Upper lobe of left lung (tissue), 4 donors: ENCODE measurements around the gene ARHGAP12.

Experiments
- EP300 ChIP-seq, 4 donors: sonication (generic); formaldehyde crosslinking; IDR thresholded peaks; one replicate each; pipeline ENCODE4 v1.5.1; 2017; ENCODE audit warnings: antibody characterized with exemption in 4 of 4, control low read depth in 2 of 4
- POLR2A ChIP-seq, 4 donors: fragments of 450-650 bp; IDR thresholded peaks; one replicate each; pipeline ENCODE4 v1.5.1; 2016 to 2017; ENCODE audit warnings: antibody characterized with exemption in 4 of 4, mild to moderate bottlenecking in 2 of 4
- POLR2AphosphoS5 ChIP-seq, 2 donors: sonication (generic); formaldehyde crosslinking; IDR thresholded peaks; one replicate each; pipeline ENCODE4 v1.5.1; 2017; ENCODE audit warnings: antibody characterized with exemption in 2 of 2
- TF ChIP-seq, protein P1 (sequence below), 6 experiments: fragments of 450-650 bp in 4 of 6; fragments of 200-600 bp in 2 of 6; sonication (generic) in 2 of 6; IDR thresholded peaks; one replicate each; pipeline ENCODE4 v1.5.1; 2016 to 2019; ENCODE audit warnings: antibody characterized with exemption in 6 of 6

DNA sequence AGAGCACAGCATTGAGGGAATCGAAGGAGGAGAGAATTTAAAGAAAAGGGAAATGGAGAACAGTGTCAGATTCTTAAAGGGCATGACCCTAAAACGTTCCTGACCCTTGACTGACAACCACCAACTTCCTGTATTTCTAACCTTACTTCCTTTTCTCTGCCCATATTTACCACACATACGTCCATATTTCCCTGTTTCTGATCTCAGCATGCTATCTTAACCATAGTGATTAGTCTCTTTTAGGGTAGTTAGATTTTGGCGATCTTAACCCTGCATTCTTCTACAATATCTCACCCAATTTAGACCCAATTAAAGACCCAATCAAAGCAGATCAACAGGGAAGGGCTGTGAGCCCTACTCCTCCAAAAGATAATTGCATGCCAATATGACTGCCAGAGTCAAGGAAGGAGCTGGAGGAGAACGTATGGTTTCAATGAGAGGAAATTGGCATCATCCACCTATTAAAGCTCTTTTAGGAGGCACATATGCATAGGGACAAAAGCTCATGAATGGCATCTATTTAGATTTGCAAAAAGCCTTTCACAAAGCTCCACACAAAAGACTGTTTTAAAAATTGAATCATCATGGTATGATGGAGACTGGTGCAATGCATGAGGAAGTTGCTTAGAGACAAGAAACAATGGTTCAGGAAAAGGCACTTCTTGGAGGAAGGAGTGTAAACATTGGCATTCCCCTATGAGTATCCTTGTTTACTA lies 49.0 kb upstream of the ARHGAP12 start:
- TF ChIP-seq POLR2A (IDR thresholded peaks at IDR 0.05) (no peak), POLR2AphosphoS5 (IDR thresholded peaks at IDR 0.05) (peak in 1 of 2 donors; percentile 40), EP300 (IDR thresholded peaks at IDR 0.05) (peak in 1 of 4 donors; percentile 43)
- TF ChIP-seq, protein P1, sequence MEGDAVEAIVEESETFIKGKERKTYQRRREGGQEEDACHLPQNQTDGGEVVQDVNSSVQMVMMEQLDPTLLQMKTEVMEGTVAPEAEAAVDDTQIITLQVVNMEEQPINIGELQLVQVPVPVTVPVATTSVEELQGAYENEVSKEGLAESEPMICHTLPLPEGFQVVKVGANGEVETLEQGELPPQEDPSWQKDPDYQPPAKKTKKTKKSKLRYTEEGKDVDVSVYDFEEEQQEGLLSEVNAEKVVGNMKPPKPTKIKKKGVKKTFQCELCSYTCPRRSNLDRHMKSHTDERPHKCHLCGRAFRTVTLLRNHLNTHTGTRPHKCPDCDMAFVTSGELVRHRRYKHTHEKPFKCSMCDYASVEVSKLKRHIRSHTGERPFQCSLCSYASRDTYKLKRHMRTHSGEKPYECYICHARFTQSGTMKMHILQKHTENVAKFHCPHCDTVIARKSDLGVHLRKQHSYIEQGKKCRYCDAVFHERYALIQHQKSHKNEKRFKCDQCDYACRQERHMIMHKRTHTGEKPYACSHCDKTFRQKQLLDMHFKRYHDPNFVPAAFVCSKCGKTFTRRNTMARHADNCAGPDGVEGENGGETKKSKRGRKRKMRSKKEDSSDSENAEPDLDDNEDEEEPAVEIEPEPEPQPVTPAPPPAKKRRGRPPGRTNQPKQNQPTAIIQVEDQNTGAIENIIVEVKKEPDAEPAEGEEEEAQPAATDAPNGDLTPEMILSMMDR (IDR thresholded peaks at IDR 0.05) = no peak
